Measurements from ENCODE around the gene LSM3.

DNA sequence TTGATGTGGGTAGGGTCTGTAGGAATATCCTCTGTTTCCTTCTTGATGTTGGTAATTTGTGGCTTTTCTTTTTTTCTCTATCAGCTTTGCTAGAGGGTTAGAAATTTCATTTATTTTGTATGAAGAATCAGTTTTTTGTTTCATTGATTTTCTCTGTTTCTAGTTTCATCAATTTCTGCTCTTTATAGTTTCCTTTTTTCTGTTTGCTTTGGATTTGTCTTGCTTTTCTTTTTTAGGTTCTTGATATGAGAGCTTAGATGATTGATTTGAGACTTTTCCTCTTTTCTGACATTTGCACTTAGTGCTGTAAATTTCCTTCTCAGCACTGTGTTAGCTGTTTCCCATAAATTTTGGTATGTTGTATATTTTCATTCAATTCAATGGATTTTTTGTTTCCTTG lies 61.3 kb downstream of the LSM3 start:
- TF ChIP-seq, protein P1, sequence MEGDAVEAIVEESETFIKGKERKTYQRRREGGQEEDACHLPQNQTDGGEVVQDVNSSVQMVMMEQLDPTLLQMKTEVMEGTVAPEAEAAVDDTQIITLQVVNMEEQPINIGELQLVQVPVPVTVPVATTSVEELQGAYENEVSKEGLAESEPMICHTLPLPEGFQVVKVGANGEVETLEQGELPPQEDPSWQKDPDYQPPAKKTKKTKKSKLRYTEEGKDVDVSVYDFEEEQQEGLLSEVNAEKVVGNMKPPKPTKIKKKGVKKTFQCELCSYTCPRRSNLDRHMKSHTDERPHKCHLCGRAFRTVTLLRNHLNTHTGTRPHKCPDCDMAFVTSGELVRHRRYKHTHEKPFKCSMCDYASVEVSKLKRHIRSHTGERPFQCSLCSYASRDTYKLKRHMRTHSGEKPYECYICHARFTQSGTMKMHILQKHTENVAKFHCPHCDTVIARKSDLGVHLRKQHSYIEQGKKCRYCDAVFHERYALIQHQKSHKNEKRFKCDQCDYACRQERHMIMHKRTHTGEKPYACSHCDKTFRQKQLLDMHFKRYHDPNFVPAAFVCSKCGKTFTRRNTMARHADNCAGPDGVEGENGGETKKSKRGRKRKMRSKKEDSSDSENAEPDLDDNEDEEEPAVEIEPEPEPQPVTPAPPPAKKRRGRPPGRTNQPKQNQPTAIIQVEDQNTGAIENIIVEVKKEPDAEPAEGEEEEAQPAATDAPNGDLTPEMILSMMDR (IDR thresholded peaks at IDR 0.05 in 2 of 3, conservative IDR thresholded peaks at IDR 0.05 in 1 of 3; ENCODE audit: borderline replicate concordance in 1 of 3, insufficient read depth in 1 of 3, low read depth in 2 of 3, low read length in 2 of 3), result no peak
- TF ChIP-seq EZH2 (IDR thresholded peaks at IDR 0.05), result no peak
- no peak for TF ChIP-seq YY1 (IDR thresholded peaks at IDR 0.05; ENCODE audit: extremely low read depth, insufficient replicate concordance, low read depth, low read length)
- no peak for TF ChIP-seq POLR2A (IDR thresholded peaks at IDR 0.05; ENCODE audit: borderline replicate concordance, extremely low read depth, insufficient read depth, insufficient read length)
- TF ChIP-seq CEBPB (IDR thresholded peaks at IDR 0.05; ENCODE audit: low read depth), result no peak
- TF ChIP-seq, protein P2, sequence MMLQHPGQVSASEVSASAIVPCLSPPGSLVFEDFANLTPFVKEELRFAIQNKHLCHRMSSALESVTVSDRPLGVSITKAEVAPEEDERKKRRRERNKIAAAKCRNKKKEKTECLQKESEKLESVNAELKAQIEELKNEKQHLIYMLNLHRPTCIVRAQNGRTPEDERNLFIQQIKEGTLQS (IDR thresholded peaks at IDR 0.05), result no peak
- no peak for TF ChIP-seq SIN3A (IDR thresholded peaks at IDR 0.05; ENCODE audit: low read depth)
- no peak for TF ChIP-seq RAD21 (IDR thresholded peaks at IDR 0.05; ENCODE audit: low read depth)
- TF ChIP-seq TCF7L2 (IDR thresholded peaks at IDR 0.05; ENCODE audit: borderline replicate concordance, extremely low read depth, insufficient read depth, insufficient read length), result no peak
- no peak for TF ChIP-seq ELF1 (IDR thresholded peaks at IDR 0.05; ENCODE audit: borderline replicate concordance, low read depth)
- no peak for TF ChIP-seq POLR2AphosphoS5 (IDR thresholded peaks at IDR 0.05; ENCODE audit: low read depth, low read length)

All from HCT116 (cell line).